Activated CD8-positive, alpha-beta memory T cell treated with anti-CD3 and anti-CD28 coated beads, Interleukin-2, amount 50 U/mL, for 24 hours (primary cell): ENCODE data around the gene ERCC6.

ENCODE experiments used
- DNase-seq: peaks from one replicate; pipeline ENCODE4 v3.0.0-alpha.2; 2020; ENCODE audit errors: extremely low read depth

ERCC6 gene

GRCh38 chr10:49538381-49539319 is at the start of gene ERCC6:
Gene ERCC6, minus strand, starts transcription at chr10:49539121.
- peak; percentile 92 for DNase-seq

- no peak for DNase-seq
Observed at GRCh38 chr10:49587981-49588380, 49.1 kb upstream of the ERCC6 start.

- no peak for DNase-seq
Observed at GRCh38 chr10:49585387-49585786, 46.5 kb upstream of the ERCC6 start.

- no peak for DNase-seq
Observed at GRCh38 chr10:49579621-49580020, 40.7 kb upstream of the ERCC6 start.

GRCh38 chr10:49578392-49578791 is 39.5 kb upstream of the ERCC6 start:
- no peak for DNase-seq

- no peak for DNase-seq
Observed at GRCh38 chr10:49577182-49577925, 38.4 kb upstream of the ERCC6 start.

- no peak for DNase-seq
Observed at GRCh38 chr10:49575489-49576072, 36.7 kb upstream of the ERCC6 start.

GRCh38 chr10:49572594-49573114 is 33.7 kb upstream of the ERCC6 start:
- no peak for DNase-seq

- no peak for DNase-seq
Observed at GRCh38 chr10:49571388-49571787, 32.5 kb upstream of the ERCC6 start.

GRCh38 chr10:49569031-49569631 is 30.2 kb upstream of the ERCC6 start:
- DNase-seq, result no peak

- no peak for DNase-seq
Observed at GRCh38 chr10:49568235-49568634, 29.3 kb upstream of the ERCC6 start.

GRCh38 chr10:49567810-49568209 is 28.9 kb upstream of the ERCC6 start:
- no peak for DNase-seq

- no peak for DNase-seq
Observed at GRCh38 chr10:49564461-49565009, 25.6 kb upstream of the ERCC6 start.

GRCh38 chr10:49562893-49563292 is 24.0 kb upstream of the ERCC6 start:
- DNase-seq, result no peak

- DNase-seq, result no peak
Observed at GRCh38 chr10:49560526-49560925, 21.6 kb upstream of the ERCC6 start.

- no peak for DNase-seq
Observed at GRCh38 chr10:49559476-49559875, 20.6 kb upstream of the ERCC6 start.

- no peak for DNase-seq
Observed at GRCh38 chr10:49558190-49558589, 19.3 kb upstream of the ERCC6 start.

GRCh38 chr10:49557681-49558080 is 18.8 kb upstream of the ERCC6 start:
- no peak for DNase-seq

- DNase-seq, result no peak
Observed at GRCh38 chr10:49556723-49557122, 17.8 kb upstream of the ERCC6 start.

GRCh38 chr10:49552277-49552676 is 13.4 kb upstream of the ERCC6 start:
- no peak for DNase-seq

GRCh38 chr10:49550563-49550962 is 11.6 kb upstream of the ERCC6 start:
- DNase-seq, result no peak
